ENCODE results near the gene RANBP9.

RANBP9 gene

GRCh38 chr6:13664703-13665352 is 46.8 kb downstream of the RANBP9 start:
- H3K4me1 ChIP-seq (ENCODE audit: low read depth, poor library complexity, severe bottlenecking) = peaks cover 100% of the 10 kb centered on the region
- H3K4me2 ChIP-seq = peak overlapping the region; percentile 37
- H3K79me2 ChIP-seq (ENCODE audit: insufficient read depth, low read depth) = peaks cover 97% of the 10 kb centered on the region
- peak overlapping the region; percentile 3; the same call in 1 of the 2 replicates for H3K9ac ChIP-seq
- H3K27ac ChIP-seq = peak overlapping the region; percentile 54
- no peak overlapping the region for H3K4me3 ChIP-seq (IDR thresholded peaks at IDR 0.05; ENCODE audit: insufficient read depth, low read depth, low read length)
- H2AFZ ChIP-seq (ENCODE audit: low read depth) = no peak overlapping the region
- 0 out of 2 replicates have a peak, but pooled peaks cover 3% of the 10 kb centered on the region for H4K20me1 ChIP-seq (ENCODE audit: insufficient read depth)
- TF ChIP-seq CTCF (conservative IDR thresholded peaks at IDR 0.05; ENCODE audit: low read depth, low read length) = no peak
- H3K36me3 ChIP-seq (ENCODE audit: insufficient read depth) = no peaks in the 10 kb centered on the region
- no peaks in the 10 kb centered on the region for H3K27me3 ChIP-seq (ENCODE audit: insufficient read depth, low read depth)

GRCh38 chr6:13663986-13664385 is 47.6 kb downstream of the RANBP9 start:
- TF ChIP-seq CTCF (conservative IDR thresholded peaks at IDR 0.05; ENCODE audit: low read depth, low read length) = no peak
- Histone ChIP-seq H4K20me1 (ENCODE audit: insufficient read depth) (0 out of 2 replicates have a peak, but pooled peaks cover 3% of the 10 kb centered on the region), H3K4me1 (ENCODE audit: low read depth, poor library complexity, severe bottlenecking) (peaks cover 97% of the 10 kb centered on the region)

GRCh38 chr6:13662651-13663334 is 48.8 kb downstream of the RANBP9 start:
- Histone ChIP-seq H3K4me3 (IDR thresholded peaks at IDR 0.05; ENCODE audit: insufficient read depth, low read depth, low read length) (no peak overlapping the region), H2AFZ (ENCODE audit: low read depth) (no peak overlapping the region), H4K20me1 (ENCODE audit: insufficient read depth) (0 out of 2 replicates have a peak, but pooled peaks cover 3% of the 10 kb centered on the region), H3K4me2 (peak overlapping the region; percentile 37; the same call in 1 of the 2 replicates), H3K27ac (peak overlapping the region; percentile 8; the same call in 1 of the 2 replicates), H3K36me3 (ENCODE audit: insufficient read depth) (no peaks in the 10 kb centered on the region), H3K27me3 (ENCODE audit: insufficient read depth, low read depth) (no peaks in the 10 kb centered on the region), H3K4me1 (ENCODE audit: low read depth, poor library complexity, severe bottlenecking) (peaks cover 86% of the 10 kb centered on the region), H3K79me2 (ENCODE audit: insufficient read depth, low read depth) (peaks cover 93% of the 10 kb centered on the region), H3K9ac (no peak overlapping the region)
- TF ChIP-seq CTCF (conservative IDR thresholded peaks at IDR 0.05; ENCODE audit: low read depth, low read length) = no peak

More at GRCh38 chr6:13663986-13664385, 47.6 kb downstream of the RANBP9 start:
- Histone ChIP-seq H3K27me3 (ENCODE audit: insufficient read depth, low read depth) (no peaks in the 10 kb centered on the region), H3K79me2 (ENCODE audit: insufficient read depth, low read depth) (peaks cover 97% of the 10 kb centered on the region), H3K9ac (no peak overlapping the region), H3K27ac (peak overlapping the region; percentile 54), H3K36me3 (ENCODE audit: insufficient read depth) (no peaks in the 10 kb centered on the region), H3K4me3 (IDR thresholded peaks at IDR 0.05; ENCODE audit: insufficient read depth, low read depth, low read length) (no peak overlapping the region), H2AFZ (ENCODE audit: low read depth) (no peak overlapping the region), H3K4me2 (peak overlapping the region; percentile 37)

GRCh38 chr6:13661647-13662046 is 50.0 kb downstream of the RANBP9 start:
- Histone ChIP-seq H2AFZ (ENCODE audit: low read depth) (no peak overlapping the region), H3K4me3 (IDR thresholded peaks at IDR 0.05; ENCODE audit: insufficient read depth, low read depth, low read length) (no peak overlapping the region), H3K9ac (no peak overlapping the region), H3K79me2 (ENCODE audit: insufficient read depth, low read depth) (peaks cover 81% of the 10 kb centered on the region), H4K20me1 (ENCODE audit: insufficient read depth) (0 out of 2 replicates have a peak, but pooled peaks cover 3% of the 10 kb centered on the region), H3K36me3 (ENCODE audit: insufficient read depth) (no peaks in the 10 kb centered on the region), H3K4me1 (ENCODE audit: low read depth, poor library complexity, severe bottlenecking) (peaks cover 85% of the 10 kb centered on the region), H3K27ac (no peak overlapping the region), H3K4me2 (no peak overlapping the region), H3K27me3 (ENCODE audit: insufficient read depth, low read depth) (no peaks in the 10 kb centered on the region)
- no peak for TF ChIP-seq CTCF (conservative IDR thresholded peaks at IDR 0.05; ENCODE audit: low read depth, low read length)

Data from KMS-11 (cell line).